HepG2 (cell line): ENCODE data around the gene UTP20.

Source experiments
- ADNP ChIP-seq: sonication (generic); formaldehyde crosslinking; IDR thresholded peaks from 2 replicates; pipeline ENCODE4 v1.4.0; 2020; ENCODE audit warnings: missing genetic modification reagents
- KAT2B ChIP-seq: fragments of 150-350 bp; IDR thresholded peaks from 2 replicates; pipeline ENCODE4 v1.6.1; 2014; ENCODE audit warnings: low read depth, low read length, borderline replicate concordance
- ZBTB21 ChIP-seq: sonication (generic); formaldehyde crosslinking; IDR thresholded peaks from 2 replicates; pipeline ENCODE4 v1.4.0; 2020; ENCODE audit warnings: missing genetic modification reagents
- ZFX ChIP-seq: sonication (generic); formaldehyde crosslinking; IDR thresholded peaks from 2 replicates; pipeline ENCODE4 v1.4.0; 2020; ENCODE audit warnings: mild to moderate bottlenecking, low read depth, missing genetic modification reagents, moderate library complexity
- ZNF251 ChIP-seq: sonication (generic); formaldehyde crosslinking; IDR thresholded peaks from 2 replicates; pipeline ENCODE4 v1.9.0; 2021; ENCODE audit warnings: mild to moderate bottlenecking, missing genetic modification reagents
- TF ChIP-seq, protein P1 (sequence below): IDR thresholded peaks from 2 replicates; pipeline ENCODE4 v1.6.1; 2016
- TF ChIP-seq, protein P2 (sequence below): IDR thresholded peaks from 2 replicates; pipeline ENCODE4 v1.6.1; 2012; ENCODE audit warnings: inconsistent platforms
- TF ChIP-seq, protein P3 (sequence below): sonication (generic); formaldehyde crosslinking; IDR thresholded peaks from 2 replicates; pipeline ENCODE4 v1.5.0; 2020; ENCODE audit warnings: mild to moderate bottlenecking, missing genetic modification reagents, moderate library complexity

DNA sequence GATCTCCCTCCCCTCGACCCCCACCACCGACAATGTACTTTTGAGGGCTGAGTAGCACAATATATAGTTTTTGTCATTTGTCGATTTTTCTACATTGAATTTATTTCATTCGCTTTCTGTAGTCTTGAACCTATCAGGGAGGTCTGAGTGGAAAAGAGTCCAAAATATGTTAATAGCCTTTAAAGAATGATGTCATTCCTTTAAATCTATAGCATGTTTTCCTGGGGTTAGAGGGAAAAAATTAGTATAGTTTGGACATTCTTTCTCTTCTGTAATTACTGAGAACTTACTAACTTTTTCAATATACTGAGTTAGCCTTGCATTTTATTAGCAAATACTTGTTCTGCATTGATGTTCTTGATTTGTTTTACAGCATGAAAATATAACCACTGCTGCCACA is 71.8 kb downstream of the UTP20 start:
- TF ChIP-seq ZFX = no peak
- TF ChIP-seq, protein P1, sequence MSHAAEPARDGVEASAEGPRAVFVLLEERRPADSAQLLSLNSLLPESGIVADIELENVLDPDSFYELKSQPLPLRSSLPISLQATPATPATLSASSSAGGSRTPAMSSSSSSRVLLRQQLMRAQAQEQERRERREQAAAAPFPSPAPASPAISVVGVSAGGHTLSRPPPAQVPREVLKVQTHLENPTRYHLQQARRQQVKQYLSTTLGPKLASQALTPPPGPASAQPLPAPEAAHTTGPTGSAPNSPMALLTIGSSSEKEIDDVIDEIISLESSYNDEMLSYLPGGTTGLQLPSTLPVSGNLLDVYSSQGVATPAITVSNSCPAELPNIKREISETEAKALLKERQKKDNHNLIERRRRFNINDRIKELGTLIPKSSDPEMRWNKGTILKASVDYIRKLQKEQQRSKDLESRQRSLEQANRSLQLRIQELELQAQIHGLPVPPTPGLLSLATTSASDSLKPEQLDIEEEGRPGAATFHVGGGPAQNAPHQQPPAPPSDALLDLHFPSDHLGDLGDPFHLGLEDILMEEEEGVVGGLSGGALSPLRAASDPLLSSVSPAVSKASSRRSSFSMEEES (CRISPR knock-in tag) = no peak
- no peak for TF ChIP-seq ZNF251 (CRISPR knock-in tag)
- TF ChIP-seq, protein P2, sequence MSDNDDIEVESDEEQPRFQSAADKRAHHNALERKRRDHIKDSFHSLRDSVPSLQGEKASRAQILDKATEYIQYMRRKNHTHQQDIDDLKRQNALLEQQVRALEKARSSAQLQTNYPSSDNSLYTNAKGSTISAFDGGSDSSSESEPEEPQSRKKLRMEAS = no peak
- TF ChIP-seq ZBTB21 = no peak
- TF ChIP-seq ADNP (CRISPR knock-in tag) = no peak
- TF ChIP-seq, protein P3, sequence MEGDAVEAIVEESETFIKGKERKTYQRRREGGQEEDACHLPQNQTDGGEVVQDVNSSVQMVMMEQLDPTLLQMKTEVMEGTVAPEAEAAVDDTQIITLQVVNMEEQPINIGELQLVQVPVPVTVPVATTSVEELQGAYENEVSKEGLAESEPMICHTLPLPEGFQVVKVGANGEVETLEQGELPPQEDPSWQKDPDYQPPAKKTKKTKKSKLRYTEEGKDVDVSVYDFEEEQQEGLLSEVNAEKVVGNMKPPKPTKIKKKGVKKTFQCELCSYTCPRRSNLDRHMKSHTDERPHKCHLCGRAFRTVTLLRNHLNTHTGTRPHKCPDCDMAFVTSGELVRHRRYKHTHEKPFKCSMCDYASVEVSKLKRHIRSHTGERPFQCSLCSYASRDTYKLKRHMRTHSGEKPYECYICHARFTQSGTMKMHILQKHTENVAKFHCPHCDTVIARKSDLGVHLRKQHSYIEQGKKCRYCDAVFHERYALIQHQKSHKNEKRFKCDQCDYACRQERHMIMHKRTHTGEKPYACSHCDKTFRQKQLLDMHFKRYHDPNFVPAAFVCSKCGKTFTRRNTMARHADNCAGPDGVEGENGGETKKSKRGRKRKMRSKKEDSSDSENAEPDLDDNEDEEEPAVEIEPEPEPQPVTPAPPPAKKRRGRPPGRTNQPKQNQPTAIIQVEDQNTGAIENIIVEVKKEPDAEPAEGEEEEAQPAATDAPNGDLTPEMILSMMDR = no peak
- no peak for TF ChIP-seq KAT2B
